ENCODE data around the gene SCN4A. TPM values are rescaled to one million over a fixed set of nuclear protein-coding genes. Genes with fewer than 3 reads are reported as not detected.

The SCN4A gene
- total and polyA plus RNA-seq, 8 donors, result 0.05 to 0.88 (median 0.58) TPM

DNA sequence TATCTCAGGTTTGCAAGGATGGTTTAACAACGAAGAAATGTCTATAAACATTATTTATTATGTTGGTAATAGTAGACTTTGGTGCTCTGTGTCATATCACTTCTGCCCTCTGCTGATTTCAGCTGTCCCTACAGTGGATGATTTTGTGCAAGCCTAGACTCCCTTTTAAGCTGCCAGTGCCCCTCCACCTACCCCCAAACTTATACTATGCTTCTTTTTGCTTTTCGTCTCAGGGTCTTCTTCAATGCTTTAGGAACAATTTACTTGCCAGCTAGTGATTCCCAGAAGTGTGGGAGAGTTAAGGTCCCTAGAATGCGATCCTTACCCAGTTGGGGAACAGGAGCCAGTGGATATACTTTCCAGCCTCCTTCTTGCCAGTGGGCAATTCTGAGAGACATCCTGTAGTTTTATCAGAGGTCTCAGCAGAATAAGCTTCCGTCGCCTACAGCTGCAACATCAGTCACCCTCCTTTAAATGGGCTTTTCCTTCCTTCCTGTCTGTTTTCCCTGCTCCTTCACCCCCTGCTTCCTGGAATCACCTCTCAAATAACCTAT lies 43.6 kb upstream of the SCN4A start:
- ATAC-seq (no peak), DNase-seq (no peak)
- Histone ChIP-seq H3K4me1 (peaks cover 6 to 60% of the 10 kb centered on the region in 2 donors), H3K27me3 (no peaks in the 10 kb centered on the region), H3K9me3 (no peaks in the 10 kb centered on the region), H3K36me3 (no peaks in the 10 kb centered on the region), H3K4me3 (no peak overlapping the region), H3K27ac (peak overlapping the region; percentile 15 to 52)
- TF ChIP-seq, protein P1, sequence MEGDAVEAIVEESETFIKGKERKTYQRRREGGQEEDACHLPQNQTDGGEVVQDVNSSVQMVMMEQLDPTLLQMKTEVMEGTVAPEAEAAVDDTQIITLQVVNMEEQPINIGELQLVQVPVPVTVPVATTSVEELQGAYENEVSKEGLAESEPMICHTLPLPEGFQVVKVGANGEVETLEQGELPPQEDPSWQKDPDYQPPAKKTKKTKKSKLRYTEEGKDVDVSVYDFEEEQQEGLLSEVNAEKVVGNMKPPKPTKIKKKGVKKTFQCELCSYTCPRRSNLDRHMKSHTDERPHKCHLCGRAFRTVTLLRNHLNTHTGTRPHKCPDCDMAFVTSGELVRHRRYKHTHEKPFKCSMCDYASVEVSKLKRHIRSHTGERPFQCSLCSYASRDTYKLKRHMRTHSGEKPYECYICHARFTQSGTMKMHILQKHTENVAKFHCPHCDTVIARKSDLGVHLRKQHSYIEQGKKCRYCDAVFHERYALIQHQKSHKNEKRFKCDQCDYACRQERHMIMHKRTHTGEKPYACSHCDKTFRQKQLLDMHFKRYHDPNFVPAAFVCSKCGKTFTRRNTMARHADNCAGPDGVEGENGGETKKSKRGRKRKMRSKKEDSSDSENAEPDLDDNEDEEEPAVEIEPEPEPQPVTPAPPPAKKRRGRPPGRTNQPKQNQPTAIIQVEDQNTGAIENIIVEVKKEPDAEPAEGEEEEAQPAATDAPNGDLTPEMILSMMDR (IDR thresholded peaks at IDR 0.05), result peak in 1 of 2 donors; percentile 15
- intact Hi-C loops (cut with DNase I), result no loop called here

DNA sequence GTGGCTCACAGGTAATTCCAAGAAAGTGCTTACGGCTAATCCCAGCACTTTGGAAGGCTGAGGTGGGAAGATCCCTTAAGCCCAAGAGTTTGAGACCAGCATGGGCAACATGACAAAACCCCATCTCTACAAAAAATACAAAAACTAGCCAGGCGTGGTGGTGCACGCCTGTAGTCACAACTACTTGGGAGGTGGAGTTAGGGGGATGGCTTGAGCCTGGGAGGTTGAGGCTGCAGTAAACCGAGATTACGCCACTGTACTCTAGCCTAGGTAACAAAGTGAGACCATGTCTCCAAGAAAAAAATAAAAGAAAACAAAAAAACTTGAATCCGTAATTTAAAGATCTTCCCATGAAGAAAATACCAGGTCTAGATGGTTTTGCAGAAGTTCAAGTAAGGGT lies 42.7 kb upstream of the SCN4A start:
- H3K4me1 ChIP-seq, result peaks cover 6 to 53% of the 10 kb centered on the region in 2 donors
- H3K4me3 ChIP-seq, result no peak overlapping the region
- no peaks in the 10 kb centered on the region for H3K9me3 ChIP-seq
- H3K27ac ChIP-seq, result peak overlapping the region; percentile 15 to 52
- intact Hi-C loops (cut with DNase I), result no loop called here
- H3K27me3 ChIP-seq, result no peaks in the 10 kb centered on the region
- TF ChIP-seq, protein P1 (IDR thresholded peaks at IDR 0.05), result no peak
- H3K36me3 ChIP-seq, result no peaks in the 10 kb centered on the region
- no peak for DNase-seq
- ATAC-seq, result no peak

DNA sequence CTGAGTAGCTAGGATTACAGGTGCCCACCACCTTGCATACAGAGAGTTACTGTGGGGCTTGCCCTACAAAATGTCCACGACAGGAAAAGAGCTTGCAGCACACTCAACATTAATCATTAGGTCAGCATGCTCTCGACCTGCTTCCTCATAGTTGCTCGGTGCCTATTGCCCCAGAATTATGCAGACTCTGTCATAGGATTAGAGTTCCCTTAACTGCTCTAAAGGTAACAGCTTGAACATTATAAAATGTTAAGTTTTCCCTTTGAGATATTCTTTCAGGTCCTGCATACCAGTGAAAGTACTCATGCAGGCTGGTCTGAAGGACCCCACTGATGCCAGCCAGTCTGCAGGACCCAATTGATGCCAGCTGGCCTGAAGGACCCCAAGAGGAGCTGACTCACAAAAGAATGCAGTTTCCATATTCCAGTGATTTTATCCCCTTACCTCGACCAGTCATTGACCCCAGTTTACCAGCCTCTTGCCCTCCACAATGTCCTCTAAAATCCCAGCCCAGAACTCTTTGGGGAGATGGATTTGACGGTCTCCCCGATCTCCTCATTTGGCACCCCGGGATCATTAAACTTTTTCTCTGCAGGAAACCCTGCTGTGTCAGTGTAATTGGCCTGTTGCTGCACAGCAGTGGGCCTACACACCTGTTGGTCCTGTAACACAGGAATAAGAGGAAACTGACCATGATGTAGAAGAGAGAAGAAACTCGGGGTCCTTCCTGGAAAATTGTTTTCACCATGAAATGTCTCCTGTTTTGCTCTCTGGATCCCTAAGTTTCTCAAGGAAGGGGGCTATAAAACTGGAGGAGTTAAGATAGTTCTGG lies 37.1 kb upstream of the SCN4A start:
- H3K27ac ChIP-seq, result peak overlapping the region in 1 of 2 donors; percentile 64
- no peaks in the 10 kb centered on the region for H3K27me3 ChIP-seq
- H3K4me3 ChIP-seq, result no peak overlapping the region
- peaks cover 19 to 55% of the 10 kb centered on the region in 2 donors for H3K4me1 ChIP-seq
- TF ChIP-seq, protein P1 (IDR thresholded peaks at IDR 0.05), result no peak
- no peak for DNase-seq
- intact Hi-C loops (cut with DNase I), result no loop called here
- peak; percentile 48 for ATAC-seq
- no peaks in the 10 kb centered on the region for H3K9me3 ChIP-seq
- peaks cover 0 to 4% of the 10 kb centered on the region in 2 donors for H3K36me3 ChIP-seq

- Histone ChIP-seq H3K9me3 (no peaks in the 10 kb centered on the region), H3K27ac (peak overlapping the region in 1 of 2 donors; percentile 64), H3K36me3 (peaks cover 0 to 11% of the 10 kb centered on the region in 2 donors), H3K4me1 (peaks cover 19 to 56% of the 10 kb centered on the region in 2 donors), H3K4me3 (no peak overlapping the region), H3K27me3 (no peaks in the 10 kb centered on the region)
- DNase-seq, result no peak
- TF ChIP-seq, protein P1 (IDR thresholded peaks at IDR 0.05), result no peak
- no peak for ATAC-seq
- intact Hi-C loops (cut with DNase I), result no loop called here
Observed at GRCh38 chr17:64008830-64009229, 36.1 kb upstream of the SCN4A start.

- intact Hi-C loops (cut with DNase I), result no loop called here
- TF ChIP-seq, protein P1 (IDR thresholded peaks at IDR 0.05), result no peak
- ATAC-seq (no peak), DNase-seq (no peak)
- Histone ChIP-seq H3K9me3 (no peaks in the 10 kb centered on the region), H3K4me3 (no peak overlapping the region), H3K27me3 (no peaks in the 10 kb centered on the region), H3K4me1 (peaks cover 19 to 56% of the 10 kb centered on the region in 2 donors), H3K36me3 (peaks cover 0 to 16% of the 10 kb centered on the region in 2 donors), H3K27ac (peak overlapping the region; percentile 42 to 64)
Observed at GRCh38 chr17:64008346-64008745, 35.6 kb upstream of the SCN4A start.

Measured in left lung (tissue), 10 donors.